ENCODE measurements around the gene SLC24A3. TPM values are rescaled to one million over a fixed set of nuclear protein-coding genes. Genes with fewer than 3 reads are reported as not detected.
A peak's percentile ranks its signal among the peaks of the same experiment; 100 is the strongest.

The SLC24A3 gene
- total RNA-seq, 6 donors from 2014 or later: 6.3 to 10.8 (median 9.3) TPM

DNA sequence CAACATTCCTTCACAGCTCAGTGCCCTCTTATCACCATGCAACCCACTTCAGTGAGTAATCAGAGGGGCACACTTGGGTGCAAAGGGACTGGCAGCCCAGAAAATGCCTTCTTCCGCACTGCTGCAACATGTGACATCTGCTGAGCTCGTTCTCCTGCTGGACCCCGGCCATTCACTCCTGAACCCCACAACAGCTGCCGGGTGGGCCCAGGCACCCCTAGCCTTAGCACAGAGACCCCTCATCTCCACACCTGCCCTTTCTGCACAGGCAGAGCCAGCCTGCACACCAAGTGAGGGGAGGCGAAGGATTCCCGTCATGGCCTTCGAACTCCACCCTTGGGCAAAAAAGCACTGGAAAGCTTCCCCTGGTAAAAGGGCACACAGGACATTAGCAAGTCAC is 381.3 kb downstream of the SLC24A3 start:
- WGBS, 2 donors: 83 to 91% methylated on average over 1 to 7 of the region's 7 CpGs
- peak in 1 of 2 donors; percentile 29 for DNase-seq

DNA sequence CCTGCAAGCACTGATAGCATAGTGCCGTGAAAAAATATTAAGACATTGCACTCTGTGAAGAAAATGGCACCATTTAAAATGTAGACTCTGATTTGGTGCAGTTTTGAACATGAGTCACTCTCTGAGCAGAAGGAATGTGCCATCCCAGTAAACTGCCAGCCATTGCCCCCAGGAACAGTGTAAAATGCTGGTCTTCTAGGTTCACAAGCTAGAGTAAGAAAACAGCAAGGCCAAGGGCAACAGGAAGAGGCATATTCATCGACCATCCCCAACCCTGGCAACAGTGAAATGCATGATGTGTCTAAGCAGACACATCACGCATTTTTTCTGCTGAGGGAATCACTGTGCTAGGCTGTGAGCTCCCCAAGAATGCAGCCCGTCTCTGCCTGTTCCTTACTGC is 382.5 kb downstream of the SLC24A3 start:
- TF ChIP-seq, protein P1, sequence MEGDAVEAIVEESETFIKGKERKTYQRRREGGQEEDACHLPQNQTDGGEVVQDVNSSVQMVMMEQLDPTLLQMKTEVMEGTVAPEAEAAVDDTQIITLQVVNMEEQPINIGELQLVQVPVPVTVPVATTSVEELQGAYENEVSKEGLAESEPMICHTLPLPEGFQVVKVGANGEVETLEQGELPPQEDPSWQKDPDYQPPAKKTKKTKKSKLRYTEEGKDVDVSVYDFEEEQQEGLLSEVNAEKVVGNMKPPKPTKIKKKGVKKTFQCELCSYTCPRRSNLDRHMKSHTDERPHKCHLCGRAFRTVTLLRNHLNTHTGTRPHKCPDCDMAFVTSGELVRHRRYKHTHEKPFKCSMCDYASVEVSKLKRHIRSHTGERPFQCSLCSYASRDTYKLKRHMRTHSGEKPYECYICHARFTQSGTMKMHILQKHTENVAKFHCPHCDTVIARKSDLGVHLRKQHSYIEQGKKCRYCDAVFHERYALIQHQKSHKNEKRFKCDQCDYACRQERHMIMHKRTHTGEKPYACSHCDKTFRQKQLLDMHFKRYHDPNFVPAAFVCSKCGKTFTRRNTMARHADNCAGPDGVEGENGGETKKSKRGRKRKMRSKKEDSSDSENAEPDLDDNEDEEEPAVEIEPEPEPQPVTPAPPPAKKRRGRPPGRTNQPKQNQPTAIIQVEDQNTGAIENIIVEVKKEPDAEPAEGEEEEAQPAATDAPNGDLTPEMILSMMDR (IDR thresholded peaks at IDR 0.05): no peak
- no peak for TF ChIP-seq EP300 (IDR thresholded peaks at IDR 0.05)
- no peak for TF ChIP-seq POLR2A (IDR thresholded peaks at IDR 0.05)
- no peak for TF ChIP-seq POLR2AphosphoS5 (IDR thresholded peaks at IDR 0.05)
- no peaks in the 10 kb centered on the region for H3K4me1 ChIP-seq
- no peaks in the 10 kb centered on the region for H3K27me3 ChIP-seq
- 85 to 86% methylated on average over 4 of the region's 4 CpGs for WGBS, 2 donors
- H3K4me3 ChIP-seq: no peak overlapping the region
- H3K27ac ChIP-seq: no peak overlapping the region
- H3K9me3 ChIP-seq: no peaks in the 10 kb centered on the region
- ATAC-seq (ENCODE audit: low FRiP score in 2 of 2) (no peak), DNase-seq (no peak)
- no peaks in the 10 kb centered on the region for H3K36me3 ChIP-seq

More for the DNA sequence above, 381.3 kb downstream of the SLC24A3 start:
- ATAC-seq (ENCODE audit: low FRiP score in 2 of 2): no peak
- Histone ChIP-seq H3K27ac (no peak overlapping the region), H3K27me3 (no peaks in the 10 kb centered on the region), H3K9me3 (no peaks in the 10 kb centered on the region), H3K4me3 (no peak overlapping the region), H3K36me3 (no peaks in the 10 kb centered on the region), H3K4me1 (no peaks in the 10 kb centered on the region)
- TF ChIP-seq POLR2A (IDR thresholded peaks at IDR 0.05) (no peak), POLR2AphosphoS5 (IDR thresholded peaks at IDR 0.05) (no peak), EP300 (IDR thresholded peaks at IDR 0.05) (no peak)
- TF ChIP-seq, protein P1 (IDR thresholded peaks at IDR 0.05): no peak

DNA sequence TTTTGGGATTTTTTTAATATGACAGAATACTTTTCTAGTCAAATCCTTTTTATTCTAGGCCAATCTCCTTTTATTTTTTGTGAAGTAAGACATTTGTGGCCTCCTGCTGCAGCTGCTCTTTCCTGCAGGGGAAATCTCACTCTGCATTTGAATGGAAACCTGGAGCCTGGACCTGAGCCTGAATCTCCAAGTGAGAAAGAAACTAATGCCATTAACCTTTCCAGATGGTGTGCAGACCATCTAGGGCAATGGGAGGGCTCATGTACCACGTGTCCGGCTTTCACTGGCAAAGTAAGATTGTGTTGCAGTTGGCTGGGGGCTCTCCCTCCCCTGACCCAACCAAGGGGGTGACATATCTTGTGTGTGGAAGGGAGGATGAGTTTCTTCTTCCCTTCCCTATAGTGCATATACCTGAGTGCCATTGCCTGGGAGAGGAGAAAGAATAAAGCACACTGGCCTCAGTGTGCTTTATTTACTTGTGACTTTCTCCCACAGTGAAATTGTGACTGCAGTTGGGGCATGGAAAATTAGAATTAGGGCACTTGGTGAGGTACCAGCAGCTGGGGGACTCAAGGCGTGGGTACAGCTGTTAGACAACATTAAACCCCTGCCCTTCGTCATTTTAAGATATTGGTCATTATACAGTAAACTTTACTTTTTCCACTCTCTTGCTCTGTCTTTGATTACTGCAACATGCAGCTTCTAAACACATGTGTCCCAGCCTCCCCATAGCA is 385.8 kb downstream of the SLC24A3 start:
- TF ChIP-seq POLR2AphosphoS5 (IDR thresholded peaks at IDR 0.05) (no peak), POLR2A (IDR thresholded peaks at IDR 0.05) (no peak), EP300 (IDR thresholded peaks at IDR 0.05) (no peak)
- TF ChIP-seq, protein P1 (IDR thresholded peaks at IDR 0.05): no peak
- Histone ChIP-seq H3K4me3 (no peak overlapping the region), H3K9me3 (no peaks in the 10 kb centered on the region), H3K36me3 (no peaks in the 10 kb centered on the region), H3K27me3 (no peaks in the 10 kb centered on the region), H3K4me1 (no peaks in the 10 kb centered on the region), H3K27ac (no peak overlapping the region)
- 71 to 90% methylated on average over 2 to 4 of the region's 4 CpGs for WGBS, 2 donors
- DNase-seq (no peak), ATAC-seq (ENCODE audit: low FRiP score in 2 of 2) (no peak)

DNA sequence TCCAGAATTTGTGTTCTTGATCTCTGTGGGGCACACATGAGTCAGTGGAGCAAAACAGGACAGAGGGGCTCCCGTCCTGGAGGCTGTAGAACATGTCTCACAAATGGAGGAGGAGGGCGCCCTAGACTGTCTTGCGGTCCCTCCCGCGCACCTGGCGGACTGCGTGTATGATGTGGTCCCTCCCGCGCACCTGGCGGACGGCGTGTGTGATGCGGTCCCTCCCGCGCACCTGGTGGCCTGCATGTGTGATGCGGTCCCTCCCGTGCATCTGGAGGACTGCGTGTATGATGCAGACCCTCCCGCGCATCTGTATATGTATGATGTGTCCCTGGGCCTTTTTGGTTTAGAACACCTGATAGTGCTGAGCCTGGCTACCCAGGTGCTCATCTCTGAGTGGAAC is 386.8 kb downstream of the SLC24A3 start:
- DNase-seq (peak in 1 of 2 donors; percentile 67), ATAC-seq (ENCODE audit: low FRiP score in 2 of 2) (no peak)
- Histone ChIP-seq H3K36me3 (no peaks in the 10 kb centered on the region), H3K27ac (no peak overlapping the region), H3K4me3 (no peak overlapping the region), H3K4me1 (no peaks in the 10 kb centered on the region), H3K9me3 (no peaks in the 10 kb centered on the region), H3K27me3 (no peaks in the 10 kb centered on the region)
- TF ChIP-seq, protein P1 (IDR thresholded peaks at IDR 0.05): no peak
- no peak for TF ChIP-seq POLR2A (IDR thresholded peaks at IDR 0.05)
- no peak for TF ChIP-seq EP300 (IDR thresholded peaks at IDR 0.05)
- no peak for TF ChIP-seq POLR2AphosphoS5 (IDR thresholded peaks at IDR 0.05)
- 93 to 96% methylated on average over 16 to 20 of the region's 20 CpGs for WGBS, 2 donors

DNA sequence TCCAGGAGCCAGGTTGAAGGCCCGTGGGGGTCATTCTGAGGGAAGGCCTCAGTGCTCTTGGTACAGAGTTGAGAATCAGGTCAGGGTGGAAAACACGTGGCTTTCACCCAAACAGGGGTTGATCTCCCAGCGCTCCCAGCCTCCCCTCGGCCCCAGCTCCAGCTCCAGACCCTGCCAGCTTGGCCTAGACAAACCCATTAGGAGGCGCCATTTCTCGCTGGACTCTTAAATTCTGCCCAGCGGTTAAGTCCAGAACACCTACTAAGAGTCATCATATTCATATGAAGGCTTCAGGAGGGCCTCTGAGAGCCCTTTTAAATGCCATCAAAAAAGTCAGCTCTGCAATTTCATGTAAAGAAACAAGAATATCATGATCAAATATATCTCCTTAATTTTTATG is 387.6 kb downstream of the SLC24A3 start:
- H3K9me3 ChIP-seq: no peaks in the 10 kb centered on the region
- peak in 1 of 2 donors; percentile 37 for DNase-seq
- H3K27me3 ChIP-seq: no peaks in the 10 kb centered on the region
- no peak overlapping the region for H3K27ac ChIP-seq
- ATAC-seq (ENCODE audit: low FRiP score in 2 of 2): no peak
- H3K4me1 ChIP-seq: no peaks in the 10 kb centered on the region
- H3K36me3 ChIP-seq: no peaks in the 10 kb centered on the region
- TF ChIP-seq EP300 (IDR thresholded peaks at IDR 0.05) (no peak), POLR2AphosphoS5 (IDR thresholded peaks at IDR 0.05) (no peak), POLR2A (IDR thresholded peaks at IDR 0.05) (no peak)
- TF ChIP-seq, protein P1 (IDR thresholded peaks at IDR 0.05): no peak
- no peak overlapping the region for H3K4me3 ChIP-seq
- 83 to 92% methylated on average over 6 to 7 of the region's 7 CpGs for WGBS, 2 donors

Data from upper lobe of left lung (tissue), 6 donors.